Measurements from ENCODE around the gene MT1F. TPM values are rescaled to one million over a fixed set of nuclear protein-coding genes. Genes with fewer than 3 reads are reported as not detected.

The MT1F gene
- total RNA-seq, 1 donor from 2014 or later, result 8.2 TPM

DNA sequence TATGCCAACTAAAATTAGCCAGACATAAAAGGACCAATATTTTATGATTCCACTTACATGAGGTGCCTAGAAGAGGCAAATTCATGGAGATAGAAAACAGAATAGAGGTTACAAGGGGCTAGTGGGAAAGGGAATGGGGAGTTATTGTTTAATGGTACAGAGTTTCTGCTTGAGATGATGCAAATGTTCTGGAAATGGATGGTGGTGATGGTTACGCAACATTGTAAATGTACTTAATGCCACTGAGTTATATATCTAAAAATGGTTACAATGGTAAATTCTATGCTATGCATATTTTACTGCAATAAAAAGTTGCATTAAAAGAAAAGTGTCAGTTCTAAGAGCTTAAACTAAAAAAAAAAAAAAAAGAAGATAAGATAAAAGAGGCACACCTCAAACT is 42.4 kb downstream of the MT1F start:
- DNase-seq, result no peak

- no peak for DNase-seq
These were observed 42.9 kb downstream of the MT1F start for GRCh38 chr16:56700631-56701030.

DNA sequence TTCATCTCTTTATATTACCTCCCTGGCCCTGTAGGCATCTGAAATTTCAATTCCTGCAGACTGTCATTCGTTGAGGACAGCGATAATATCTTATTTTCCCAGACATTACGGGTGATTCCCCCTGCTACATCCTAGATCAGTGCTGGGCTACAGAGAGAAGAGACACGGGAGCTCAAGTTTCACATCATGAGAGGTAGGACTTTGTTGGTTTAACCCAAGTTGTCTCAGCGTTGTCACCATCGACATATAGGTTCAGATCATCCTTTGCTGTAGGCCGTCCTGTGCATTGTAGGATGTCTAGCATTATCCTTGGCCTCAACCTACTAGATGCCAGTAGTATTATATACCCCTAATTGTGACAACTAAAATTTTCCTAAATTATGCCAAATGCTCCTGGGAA is 43.8 kb downstream of the MT1F start:
- no peak for DNase-seq

GRCh38 chr16:56702836-56703235 is 45.1 kb downstream of the MT1F start:
- DNase-seq, result no peak

Other genes with a start within 250 kb of the MT1F start
- gene AMFR, start 232.4 kb upstream of the MT1F start, total RNA-seq, result 124 TPM
- gene NUDT21, start 206.6 kb upstream of the MT1F start, total RNA-seq, result 81.8 TPM
- gene OGFOD1, start 206.4 kb upstream of the MT1F start, total RNA-seq, result 61.0 TPM
- 55.0 TPM for gene BBS2, start 137.9 kb upstream of the MT1F start, total RNA-seq
- gene MT4, start 92.9 kb upstream of the MT1F start, total RNA-seq, result not detected
- not detected for gene MT3, start 68.4 kb upstream of the MT1F start, total RNA-seq
- 3.0 TPM for gene MT2A, start 49.4 kb upstream of the MT1F start, total RNA-seq
- 16.3 TPM for gene MT1E, start 32.2 kb upstream of the MT1F start, total RNA-seq
- 1.7 TPM for gene MT1M, start 25.3 kb upstream of the MT1F start, total RNA-seq
- gene MT1A, start 19.3 kb upstream of the MT1F start, total RNA-seq, result not detected
- not detected for gene MT1B, start 6.1 kb upstream of the MT1F start, total RNA-seq
- gene MT1G, start 10.1 kb downstream of the MT1F start, total RNA-seq, result not detected
- not detected for gene MT1H, start 11.9 kb downstream of the MT1F start, total RNA-seq
- gene MT1X, start 24.5 kb downstream of the MT1F start, total RNA-seq, result 55.9 TPM
- 52.8 TPM for gene NUP93, start 72.2 kb downstream of the MT1F start, total RNA-seq
- not detected for gene SLC12A3, start 207.2 kb downstream of the MT1F start, total RNA-seq